Adipocyte (in vitro differentiated cells): Measurements from ENCODE around the gene GPAT3.
A peak's percentile ranks its signal among the peaks of the same experiment; 100 is the strongest.
"Not testable (repeated sequence)": the region's sequence is repeated elsewhere in the genome, so short reads cannot be mapped to it uniquely, and the experiment has no call there.

Source experiments
- DNase-seq: peaks from one replicate; pipeline ENCODE4 v3.0.0-alpha.2; 2015; ENCODE audit warnings: low read depth
- H3K27me3 ChIP-seq: replicated peaks from 2 replicates; pipeline ENCODE4 v1.7.0; 2013; ENCODE audit warnings: mild to moderate bottlenecking, low read length, moderate library complexity; ENCODE audit not compliant: control insufficient read depth, insufficient read depth
- H3K36me3 ChIP-seq: 2 replicates; pipeline ENCODE4 v1.7.0; 2013; ENCODE audit warnings: low read length, mild to moderate bottlenecking, moderate library complexity; ENCODE audit not compliant: control insufficient read depth, insufficient read depth, severe bottlenecking
- H3K4me1 ChIP-seq: 2 replicates; pipeline ENCODE4 v1.7.0; 2013; ENCODE audit warnings: mild to moderate bottlenecking, low read length, moderate library complexity; ENCODE audit not compliant: control insufficient read depth, insufficient read depth
- H3K4me3 ChIP-seq: 2 replicates; pipeline ENCODE4 v1.7.0; 2013; ENCODE audit warnings: mild to moderate bottlenecking, low read length, moderate library complexity
- H3K9ac ChIP-seq: 2 replicates; pipeline ENCODE4 v1.7.0; 2013; ENCODE audit warnings: mild to moderate bottlenecking, low read length, moderate library complexity
- H3K9me3 ChIP-seq: 2 replicates; pipeline ENCODE4 v1.7.0; 2013; ENCODE audit warnings: mild to moderate bottlenecking, low read length, moderate library complexity; ENCODE audit not compliant: control insufficient read depth

GPAT3 gene

DNA sequence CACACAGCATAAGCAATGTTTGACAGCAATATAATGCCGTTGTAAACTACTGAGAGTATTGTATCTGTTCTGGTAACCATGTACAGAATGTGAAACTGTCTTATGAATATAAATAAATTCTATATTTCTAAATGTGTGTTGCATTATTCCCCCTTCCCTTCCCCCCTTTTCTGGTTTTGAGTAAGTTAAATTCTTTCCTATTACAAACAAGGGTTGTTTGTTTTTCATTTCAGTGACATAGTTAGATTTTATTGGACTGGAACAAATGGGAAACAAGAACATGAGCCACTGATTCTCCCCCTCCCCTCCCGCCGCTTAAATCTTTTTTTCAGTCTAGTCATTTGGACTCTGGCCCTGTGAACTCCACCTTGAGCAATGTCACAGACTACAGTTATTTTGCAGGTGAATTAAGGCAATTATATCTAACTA, 69.8 kb downstream of the GPAT3 start:
- Histone ChIP-seq H3K36me3 (no peaks in the 10 kb centered on the region), H3K4me3 (no peak overlapping the region), H3K4me1 (peaks cover 11% of the 10 kb centered on the region), H3K9ac (no peak overlapping the region), H3K9me3 (peaks cover 7% of the 10 kb centered on the region), H3K27me3 (no peaks in the 10 kb centered on the region)
- DNase-seq = peak; percentile 73

DNA sequence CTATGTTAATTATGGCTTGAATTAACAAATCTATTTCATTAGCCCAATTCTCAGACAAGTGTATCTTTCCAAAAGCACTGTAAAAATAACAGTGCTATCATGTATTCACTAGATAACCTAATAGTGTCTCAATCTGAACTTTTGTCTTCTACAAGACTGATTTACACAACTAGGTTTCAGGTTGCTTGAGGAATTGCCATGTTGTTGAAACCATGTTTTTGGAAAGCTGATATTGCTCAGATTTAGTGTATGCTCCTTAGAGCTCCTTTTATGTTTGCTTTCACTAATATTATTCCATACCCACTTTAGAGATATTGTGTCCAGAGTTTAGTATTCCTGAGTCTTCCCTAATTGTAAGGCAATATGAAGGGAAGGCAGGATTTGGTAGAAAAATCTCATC, 70.6 kb downstream of the GPAT3 start:
- Histone ChIP-seq H3K4me3 (no peak overlapping the region), H3K9me3 (peaks cover 12% of the 10 kb centered on the region), H3K9ac (no peak overlapping the region), H3K27me3 (no peaks in the 10 kb centered on the region), H3K4me1 (peaks cover 11% of the 10 kb centered on the region), H3K36me3 (no peaks in the 10 kb centered on the region)
- no peak for DNase-seq

DNA sequence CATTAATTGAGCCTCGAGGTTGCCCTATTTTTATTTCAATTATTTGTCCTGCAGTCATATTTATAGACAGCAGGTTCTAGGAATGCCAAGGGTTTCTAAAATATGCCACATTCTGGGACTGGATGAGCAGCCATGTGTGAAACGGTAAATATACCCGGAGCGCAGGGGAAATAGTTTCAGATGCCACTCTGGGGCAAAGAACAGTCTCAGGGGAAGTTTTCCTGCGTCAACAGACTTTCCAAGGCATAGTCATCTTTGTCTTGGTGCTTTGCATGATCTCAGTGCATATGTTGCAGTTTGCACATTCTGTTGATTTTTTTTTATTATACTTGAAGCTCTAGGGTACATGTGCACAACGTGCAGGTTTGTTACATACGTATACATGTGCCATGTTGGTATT, 71.0 kb downstream of the GPAT3 start:
- Histone ChIP-seq H3K36me3 (no peaks in the 10 kb centered on the region), H3K4me3 (no peak overlapping the region), H3K9me3 (peaks cover 16% of the 10 kb centered on the region), H3K27me3 (no peaks in the 10 kb centered on the region), H3K9ac (no peak overlapping the region), H3K4me1 (peaks cover 11% of the 10 kb centered on the region)
- DNase-seq = no peak

DNA sequence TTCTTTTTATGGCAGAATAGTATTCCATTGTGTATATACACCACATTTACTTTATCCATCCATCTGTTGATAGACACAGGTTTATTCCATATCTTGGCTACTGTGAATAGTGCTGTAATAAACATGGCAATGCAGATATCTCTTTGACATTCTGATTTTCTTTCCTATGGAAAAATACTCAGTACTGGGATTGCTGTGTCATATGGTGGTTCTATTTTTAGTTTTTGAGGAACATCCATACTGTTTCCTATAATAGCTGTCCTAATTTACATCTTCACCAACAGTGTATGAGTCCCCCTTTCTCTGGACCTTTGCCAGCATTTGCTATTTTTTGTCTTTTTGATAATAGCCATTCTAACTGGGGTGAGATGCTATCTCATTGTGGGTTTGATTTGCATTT, 73.5 kb downstream of the GPAT3 start:
- H3K4me1 ChIP-seq = no peaks in the 10 kb centered on the region
- H3K27me3 ChIP-seq = no peaks in the 10 kb centered on the region
- DNase-seq = no peak
- H3K9me3 ChIP-seq = peaks cover 37% of the 10 kb centered on the region
- H3K9ac ChIP-seq = no peak overlapping the region
- no peaks in the 10 kb centered on the region for H3K36me3 ChIP-seq
- no peak overlapping the region for H3K4me3 ChIP-seq

DNA sequence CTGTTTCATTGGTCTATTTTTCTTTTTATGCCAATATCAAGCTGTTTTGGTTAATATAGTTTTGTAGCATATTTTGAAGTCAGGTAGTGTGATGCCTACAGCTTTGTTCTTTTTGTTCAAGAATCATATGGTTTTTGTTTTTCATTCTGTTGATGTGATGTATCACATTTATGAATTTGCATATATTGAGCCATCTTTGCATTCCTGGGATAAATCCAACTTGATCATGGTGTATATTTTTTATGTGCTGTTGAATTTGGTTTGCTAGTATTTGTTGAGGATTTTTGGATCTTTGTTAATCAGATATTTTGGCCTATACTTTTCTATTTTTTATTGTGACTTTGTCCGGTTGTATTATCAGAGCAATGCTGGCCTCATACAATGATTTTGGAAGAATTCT, 74.8 kb downstream of the GPAT3 start:
- H3K4me3 ChIP-seq = no peak overlapping the region
- H3K4me1 ChIP-seq = no peaks in the 10 kb centered on the region
- H3K27me3 ChIP-seq = no peaks in the 10 kb centered on the region
- DNase-seq = no peak
- no peaks in the 10 kb centered on the region for H3K36me3 ChIP-seq
- no peak overlapping the region for H3K9ac ChIP-seq
- peaks cover 39% of the 10 kb centered on the region for H3K9me3 ChIP-seq

DNA sequence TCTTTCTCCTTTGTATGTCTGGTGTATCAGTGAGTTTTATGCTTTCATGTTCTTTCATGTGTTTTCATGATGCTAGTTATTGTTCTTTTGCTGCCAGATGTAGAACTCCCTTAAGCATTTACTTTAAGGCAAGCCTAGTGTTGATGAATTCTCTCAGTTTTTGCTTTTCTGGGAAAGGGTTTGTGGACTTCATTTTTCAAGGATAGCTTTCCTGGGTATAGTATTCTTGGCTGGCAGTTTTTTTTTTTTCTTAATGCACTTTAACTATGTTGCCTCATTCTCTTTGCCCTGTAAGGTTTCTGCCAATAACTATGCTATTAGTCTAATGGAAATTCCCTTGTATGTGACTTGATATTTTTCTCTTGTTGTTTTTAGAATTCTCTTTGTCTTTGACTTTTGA, 77.1 kb downstream of the GPAT3 start:
- H3K9ac ChIP-seq = no peak overlapping the region
- no peaks in the 10 kb centered on the region for H3K36me3 ChIP-seq
- DNase-seq = no peak
- peaks cover 39% of the 10 kb centered on the region for H3K9me3 ChIP-seq
- no peaks in the 10 kb centered on the region for H3K27me3 ChIP-seq
- H3K4me3 ChIP-seq = no peak overlapping the region
- no peaks in the 10 kb centered on the region for H3K4me1 ChIP-seq

DNA sequence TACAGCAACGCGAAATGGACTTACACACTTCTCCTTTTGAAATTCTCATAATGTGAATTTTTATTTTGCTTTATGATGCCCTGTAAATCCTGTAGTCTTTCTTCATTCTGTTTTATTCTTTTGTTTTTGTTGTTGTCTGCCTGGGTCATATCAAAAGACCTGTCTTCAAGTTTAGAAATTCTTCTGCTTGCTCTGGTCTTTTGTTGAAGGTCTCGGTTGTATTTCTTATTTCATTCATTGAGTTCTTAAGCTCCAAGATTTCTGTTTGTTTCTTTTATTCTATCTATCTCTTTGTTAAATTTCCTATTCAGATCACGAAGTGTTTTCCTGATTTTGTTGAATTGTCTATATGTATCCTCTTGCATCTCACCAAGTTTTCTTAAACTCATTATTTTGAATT, 78.1 kb downstream of the GPAT3 start:
- Histone ChIP-seq H3K27me3 (no peaks in the 10 kb centered on the region), H3K9me3 (peaks cover 39% of the 10 kb centered on the region), H3K4me3 (no peak overlapping the region), H3K36me3 (no peaks in the 10 kb centered on the region), H3K9ac (no peak overlapping the region), H3K4me1 (peaks cover 7% of the 10 kb centered on the region)
- no peak for DNase-seq

DNA sequence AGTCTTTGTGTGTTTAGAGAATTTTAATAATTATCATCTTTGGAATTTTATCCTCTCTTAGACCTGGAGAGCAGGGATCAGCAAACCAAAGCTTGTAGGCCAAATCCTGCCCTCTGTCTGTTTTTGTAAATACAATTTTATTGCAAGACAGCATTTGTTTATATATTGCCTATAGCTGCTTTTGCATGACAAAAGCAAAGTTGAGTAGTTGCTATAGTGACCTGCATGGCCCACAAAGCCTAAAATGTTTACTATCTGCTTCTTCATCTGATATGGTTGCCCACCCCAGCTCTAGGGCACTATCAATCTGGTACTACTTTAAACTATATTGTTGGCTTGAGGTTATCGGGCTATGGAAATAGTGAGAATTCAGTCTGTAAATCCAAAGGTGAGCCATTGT, 80.3 kb downstream of the GPAT3 start:
- Histone ChIP-seq H3K9ac (no peak overlapping the region), H3K27me3 (no peaks in the 10 kb centered on the region), H3K9me3 (peaks cover 27% of the 10 kb centered on the region), H3K4me1 (peaks cover 8% of the 10 kb centered on the region), H3K4me3 (no peak overlapping the region), H3K36me3 (no peaks in the 10 kb centered on the region)
- no peak for DNase-seq

DNA sequence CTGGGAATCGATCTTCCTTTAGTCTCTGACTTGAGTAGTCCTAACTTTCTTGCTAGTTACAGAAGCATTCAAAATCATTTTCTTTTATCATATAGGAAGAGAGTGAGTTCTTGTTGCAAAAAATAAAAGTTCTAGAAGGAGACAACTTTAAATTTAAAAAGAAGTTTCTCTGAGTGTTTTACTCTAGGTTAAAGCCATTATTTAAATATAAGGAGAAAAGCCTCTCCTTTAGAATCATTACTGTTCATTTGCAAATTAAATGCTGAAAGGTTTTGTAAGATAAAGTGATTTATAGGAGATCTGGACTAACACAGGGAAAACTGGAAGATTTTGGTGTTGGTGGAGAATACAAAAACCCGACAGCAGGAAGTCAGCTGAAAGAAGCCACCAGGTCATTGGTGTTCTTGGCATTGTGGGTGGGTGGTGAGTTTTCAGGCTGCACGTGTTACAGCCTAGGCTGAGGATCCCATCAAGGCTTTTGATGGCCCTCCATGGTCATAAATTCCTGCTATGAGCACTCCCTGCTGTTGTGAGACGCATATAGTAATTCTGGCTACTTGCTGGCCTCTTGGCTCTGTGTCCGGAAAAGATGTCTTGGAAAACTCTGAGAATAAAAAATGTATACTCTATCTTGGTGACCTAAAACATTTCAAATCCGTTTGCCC, 81.6 kb downstream of the GPAT3 start:
- H3K4me1 ChIP-seq = peaks cover 8% of the 10 kb centered on the region
- H3K27me3 ChIP-seq = no peaks in the 10 kb centered on the region
- no peaks in the 10 kb centered on the region for H3K36me3 ChIP-seq
- H3K9ac ChIP-seq = no peak overlapping the region
- peaks cover 30% of the 10 kb centered on the region for H3K9me3 ChIP-seq
- no peak for DNase-seq
- no peak overlapping the region for H3K4me3 ChIP-seq

DNA sequence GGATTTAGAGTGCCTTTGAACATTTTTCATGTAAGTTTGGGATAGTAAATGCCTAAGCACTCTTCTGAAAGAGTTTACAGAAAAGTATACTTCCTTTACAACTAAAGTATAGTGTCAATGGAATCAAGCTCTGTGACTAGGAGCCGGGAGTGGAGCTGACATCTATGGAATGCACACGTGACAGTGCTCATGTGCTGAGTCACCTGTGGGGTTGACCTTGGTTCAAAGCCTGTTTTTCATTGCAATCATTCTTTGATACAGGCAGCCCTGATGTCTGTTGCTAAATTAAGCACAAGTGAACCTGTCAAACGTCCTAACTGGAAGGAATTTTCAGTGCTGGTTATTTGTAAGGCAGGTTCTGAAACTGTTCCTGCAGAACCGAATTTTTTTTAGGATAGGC, 82.5 kb downstream of the GPAT3 start:
- Histone ChIP-seq H3K27me3 (no peaks in the 10 kb centered on the region), H3K9me3 (peaks cover 25% of the 10 kb centered on the region), H3K4me3 (no peak overlapping the region), H3K9ac (no peak overlapping the region), H3K4me1 (peaks cover 8% of the 10 kb centered on the region), H3K36me3 (no peaks in the 10 kb centered on the region)
- DNase-seq = peak; percentile 69

DNA sequence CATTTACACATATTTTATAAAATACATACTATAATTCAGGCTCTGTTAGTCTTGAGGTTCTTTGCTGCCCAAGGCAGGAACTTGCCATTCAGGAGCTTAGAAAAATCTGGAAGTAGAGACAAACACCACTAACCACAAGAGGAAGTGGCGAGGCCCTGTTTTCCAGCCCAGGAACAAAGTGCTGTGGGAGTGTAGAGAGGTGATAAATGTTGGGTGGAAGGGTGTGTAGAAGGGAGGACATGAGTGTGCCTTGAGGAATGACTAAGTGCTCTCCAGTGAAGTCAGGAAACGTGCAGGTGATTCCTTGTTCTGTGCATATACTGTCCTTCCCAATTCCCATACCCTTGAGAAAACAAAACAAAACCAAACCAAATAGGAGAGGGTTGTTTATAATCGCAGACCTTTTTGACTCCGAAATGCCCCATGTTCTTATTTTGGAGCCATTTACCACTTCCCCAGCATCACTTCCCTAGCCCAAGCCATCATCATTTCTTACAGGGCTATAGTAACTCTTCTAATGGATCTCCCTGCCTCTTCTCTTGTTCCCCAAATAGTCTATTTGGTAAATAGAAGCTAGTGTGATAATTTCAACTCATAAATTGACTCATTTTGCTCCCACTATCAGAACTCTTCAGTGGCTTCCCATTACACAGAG, 83.2 kb downstream of the GPAT3 start:
- Histone ChIP-seq H3K4me1 (peaks cover 8% of the 10 kb centered on the region), H3K36me3 (no peaks in the 10 kb centered on the region), H3K9me3 (peaks cover 18% of the 10 kb centered on the region), H3K27me3 (no peaks in the 10 kb centered on the region), H3K9ac (no peak overlapping the region), H3K4me3 (no peak overlapping the region)
- DNase-seq = no peak

DNA sequence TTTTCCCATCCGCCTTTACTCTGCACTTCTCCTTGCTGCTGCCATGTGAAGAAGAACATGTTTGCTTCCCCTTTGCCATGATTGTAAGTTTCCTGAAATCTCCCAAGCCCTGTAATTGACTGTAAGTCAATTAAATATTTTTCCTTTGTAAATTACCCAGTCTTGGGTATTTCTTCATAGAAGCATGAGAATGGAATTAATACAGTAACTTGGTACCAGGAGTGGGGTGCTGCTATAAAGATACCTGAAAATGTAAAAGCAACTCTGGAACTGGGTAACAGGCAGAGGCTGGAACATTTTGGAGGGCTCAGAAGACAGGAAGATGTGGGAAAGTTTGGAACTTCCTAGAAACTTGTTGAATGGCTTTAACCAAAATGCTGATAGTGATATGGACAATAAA, 86.2 kb downstream of the GPAT3 start:
- H3K9ac ChIP-seq, H3K4me3 ChIP-seq, H3K4me1 ChIP-seq, H3K36me3 ChIP-seq, H3K27me3 ChIP-seq, DNase-seq: not testable (repeated sequence)
- H3K9me3 ChIP-seq = peaks cover 14% of the 10 kb centered on the region
